GM23338 (cell line): ENCODE measurements around the gene PARP3. TPM values are rescaled to one million over a fixed set of nuclear protein-coding genes. Genes with fewer than 3 reads are reported as not detected.

Experiments
- ATAC-seq: fragments of 200-7000 bp; cut with Tn5 transposase; 3 replicates; pipeline ENCODE4 v1.9.1; 2020
- DNase-seq: peaks from one replicate; pipeline ENCODE4 v3.0.0-alpha.2; 2015; ENCODE audit warnings: low spot score
- H2AFZ ChIP-seq: fragments of 200-600 bp; sonication (generic); 2 replicates; pipeline ENCODE4 v1.8.0; 2016; ENCODE audit warnings: antibody characterized with exemption, mild to moderate bottlenecking, moderate library complexity
- H3F3A ChIP-seq: fragments of 200-600 bp; sonication (generic); replicated peaks from 2 replicates; pipeline ENCODE4 v1.8.0; 2017; ENCODE audit warnings: antibody characterized with exemption, mixed run types, low read depth
- H3K27ac ChIP-seq: fragments of 200-600 bp; sonication (generic); 2 replicates; pipeline ENCODE4 v1.6.1; 2016; ENCODE audit warnings: low read depth
- H3K27me3 ChIP-seq: fragments of 200-600 bp; sonication (generic); 2 replicates; pipeline ENCODE4 v1.8.0; 2016; ENCODE audit warnings: mild to moderate bottlenecking, mixed run types, moderate library complexity; ENCODE audit not compliant: insufficient read depth
- H3K36me3 ChIP-seq: fragments of 200-600 bp; sonication (generic); 2 replicates; pipeline ENCODE4 v1.8.0; 2016; ENCODE audit warnings: mild to moderate bottlenecking; ENCODE audit not compliant: insufficient read depth
- H3K4me1 ChIP-seq: fragments of 200-600 bp; sonication (generic); 2 replicates; pipeline ENCODE4 v1.8.0; 2016; ENCODE audit warnings: mild to moderate bottlenecking, moderate library complexity; ENCODE audit not compliant: insufficient read depth
- H3K4me2 ChIP-seq: fragments of 200-600 bp; sonication (generic); 2 replicates; pipeline ENCODE4 v1.7.1; 2017; ENCODE audit warnings: mixed run types
- H3K4me3 ChIP-seq: fragments of 200-600 bp; sonication (generic); 2 replicates; pipeline ENCODE4 v1.6.1; 2016; ENCODE audit warnings: mixed run types
- H3K79me2 ChIP-seq: fragments of 200-600 bp; sonication (generic); replicated peaks from 2 replicates; pipeline ENCODE4 v1.8.0; 2017; ENCODE audit warnings: mild to moderate bottlenecking; ENCODE audit not compliant: insufficient read depth
- H3K9me2 ChIP-seq: fragments of 200-600 bp; sonication (generic); 2 replicates; pipeline ENCODE4 v1.8.0; 2017; ENCODE audit not compliant: insufficient read depth
- H4K20me1 ChIP-seq: fragments of 200-600 bp; sonication (generic); replicated peaks from 2 replicates; pipeline ENCODE4 v1.8.0; 2017; ENCODE audit warnings: mild to moderate bottlenecking; ENCODE audit not compliant: insufficient read depth
- H3K27ac Mint-ChIP-seq: 2 replicates; pipeline ENCODE4 v1.8.0; 2020; ENCODE audit warnings: inconsistent platforms, mild to moderate bottlenecking, moderate library complexity, mixed read lengths
- H3K27me3 Mint-ChIP-seq: 3 replicates; pipeline ENCODE4 v1.8.0; 2022; ENCODE audit warnings: low read depth, mild to moderate bottlenecking, moderate library complexity, mixed read lengths, inconsistent platforms; ENCODE audit not compliant: insufficient read depth, poor library complexity
- H3K36me3 Mint-ChIP-seq: 3 replicates; pipeline ENCODE4 v1.8.0; 2021; ENCODE audit warnings: low read depth, mild to moderate bottlenecking, inconsistent platforms, moderate library complexity, mixed read lengths
- H3K4me1 Mint-ChIP-seq: 3 replicates; pipeline ENCODE4 v1.8.0; 2020; ENCODE audit warnings: mild to moderate bottlenecking, inconsistent platforms, mixed read lengths
- H3K4me3 Mint-ChIP-seq: 3 replicates; pipeline ENCODE4 v1.8.0; 2021; ENCODE audit warnings: moderate library complexity, mild to moderate bottlenecking, inconsistent platforms, mixed read lengths
- H3K9me3 Mint-ChIP-seq: 3 replicates; pipeline ENCODE4 v1.8.0; 2020; ENCODE audit warnings: moderate library complexity, mild to moderate bottlenecking, inconsistent platforms, mixed read lengths
- ETS1 ChIP-seq: IDR thresholded peaks from 2 replicates; pipeline ENCODE4 v1.6.1; 2016; ENCODE audit warnings: antibody characterized with exemption
- EZH2phosphoT487 ChIP-seq: fragments of 200-600 bp; sonication (generic); IDR thresholded peaks from one replicate; pipeline ENCODE4 v1.8.1; 2018; ENCODE audit warnings: antibody characterized with exemption; ENCODE audit not compliant: unreplicated experiment
- JUNB ChIP-seq: IDR thresholded peaks from one replicate; pipeline ENCODE4 v1.6.1; 2016; ENCODE audit warnings: antibody characterized with exemption; ENCODE audit not compliant: unreplicated experiment
- NANOG ChIP-seq: IDR thresholded peaks from 2 replicates; pipeline ENCODE4 v1.6.1; 2016; ENCODE audit warnings: antibody characterized with exemption, borderline replicate concordance
- POLR2AphosphoS5 ChIP-seq: IDR thresholded peaks from 2 replicates; pipeline ENCODE4 v1.6.1; 2016; ENCODE audit warnings: antibody characterized with exemption, low read depth
- STAT1 ChIP-seq: IDR thresholded peaks from one replicate; pipeline ENCODE4 v1.6.1; 2016; ENCODE audit warnings: antibody characterized with exemption; ENCODE audit not compliant: unreplicated experiment
- ZNF114 ChIP-seq: fragments of 250-450 bp; sonication (Bioruptor Pico); IDR thresholded peaks from 2 replicates; pipeline ENCODE4 v1.5.0; 2020; ENCODE audit warnings: mild to moderate bottlenecking, moderate library complexity
- ZNF331 ChIP-seq: fragments of 250-450 bp; sonication (Bioruptor Pico); IDR thresholded peaks from 2 replicates; pipeline ENCODE4 v1.5.0; 2020; ENCODE audit warnings: low read depth, mild to moderate bottlenecking, moderate library complexity
- polyA plus RNA-seq: library from polyadenylated mRNA; unstranded; fragments of >200 nt; fragmentation: Nextera tagmentation; extraction: Ambion mirVana; gene quantifications from 2 replicates; pipeline ENCODE4 v1.2.1, GENCODE V29; 2016
- total RNA-seq: library from RNA; depleted of rRNA; stranded (reverse); fragments of >200 nt; shearing (Covaris generic); gene quantifications from 2 replicates; pipeline ENCODE4 v1.2.3, GENCODE V29; 2014
- TF ChIP-seq, protein P1 (sequence below): fragments of 250-450 bp; sonication (Bioruptor Pico); IDR thresholded peaks from 2 replicates; pipeline ENCODE4 v1.5.0; 2020; ENCODE audit warnings: mild to moderate bottlenecking, moderate library complexity

PARP3 gene
- total and polyA plus RNA-seq, 2 experiments from 2014 or later = 0.76 to 1.1 TPM

DNA sequence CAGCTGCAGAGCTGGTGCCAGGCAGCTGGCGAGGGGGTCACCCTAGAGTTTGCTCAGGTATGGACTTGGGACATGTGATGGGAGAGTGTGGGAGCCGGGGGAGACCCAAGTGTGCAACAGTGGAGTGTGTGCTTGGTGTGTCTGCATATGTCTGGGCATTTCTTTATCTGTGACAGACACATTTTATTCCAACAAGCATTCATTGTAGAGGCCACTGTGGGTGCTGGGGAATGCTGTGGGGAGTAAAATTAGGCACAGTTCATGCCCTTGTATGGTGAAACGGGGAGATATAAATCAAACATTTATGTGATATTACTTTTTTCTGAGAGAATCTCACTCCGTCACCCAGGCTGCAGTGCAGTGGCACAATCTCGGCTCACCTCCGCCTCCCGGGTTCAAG, 45.4 kb downstream of the PARP3 start (continued):
- TF ChIP-seq, protein P1, sequence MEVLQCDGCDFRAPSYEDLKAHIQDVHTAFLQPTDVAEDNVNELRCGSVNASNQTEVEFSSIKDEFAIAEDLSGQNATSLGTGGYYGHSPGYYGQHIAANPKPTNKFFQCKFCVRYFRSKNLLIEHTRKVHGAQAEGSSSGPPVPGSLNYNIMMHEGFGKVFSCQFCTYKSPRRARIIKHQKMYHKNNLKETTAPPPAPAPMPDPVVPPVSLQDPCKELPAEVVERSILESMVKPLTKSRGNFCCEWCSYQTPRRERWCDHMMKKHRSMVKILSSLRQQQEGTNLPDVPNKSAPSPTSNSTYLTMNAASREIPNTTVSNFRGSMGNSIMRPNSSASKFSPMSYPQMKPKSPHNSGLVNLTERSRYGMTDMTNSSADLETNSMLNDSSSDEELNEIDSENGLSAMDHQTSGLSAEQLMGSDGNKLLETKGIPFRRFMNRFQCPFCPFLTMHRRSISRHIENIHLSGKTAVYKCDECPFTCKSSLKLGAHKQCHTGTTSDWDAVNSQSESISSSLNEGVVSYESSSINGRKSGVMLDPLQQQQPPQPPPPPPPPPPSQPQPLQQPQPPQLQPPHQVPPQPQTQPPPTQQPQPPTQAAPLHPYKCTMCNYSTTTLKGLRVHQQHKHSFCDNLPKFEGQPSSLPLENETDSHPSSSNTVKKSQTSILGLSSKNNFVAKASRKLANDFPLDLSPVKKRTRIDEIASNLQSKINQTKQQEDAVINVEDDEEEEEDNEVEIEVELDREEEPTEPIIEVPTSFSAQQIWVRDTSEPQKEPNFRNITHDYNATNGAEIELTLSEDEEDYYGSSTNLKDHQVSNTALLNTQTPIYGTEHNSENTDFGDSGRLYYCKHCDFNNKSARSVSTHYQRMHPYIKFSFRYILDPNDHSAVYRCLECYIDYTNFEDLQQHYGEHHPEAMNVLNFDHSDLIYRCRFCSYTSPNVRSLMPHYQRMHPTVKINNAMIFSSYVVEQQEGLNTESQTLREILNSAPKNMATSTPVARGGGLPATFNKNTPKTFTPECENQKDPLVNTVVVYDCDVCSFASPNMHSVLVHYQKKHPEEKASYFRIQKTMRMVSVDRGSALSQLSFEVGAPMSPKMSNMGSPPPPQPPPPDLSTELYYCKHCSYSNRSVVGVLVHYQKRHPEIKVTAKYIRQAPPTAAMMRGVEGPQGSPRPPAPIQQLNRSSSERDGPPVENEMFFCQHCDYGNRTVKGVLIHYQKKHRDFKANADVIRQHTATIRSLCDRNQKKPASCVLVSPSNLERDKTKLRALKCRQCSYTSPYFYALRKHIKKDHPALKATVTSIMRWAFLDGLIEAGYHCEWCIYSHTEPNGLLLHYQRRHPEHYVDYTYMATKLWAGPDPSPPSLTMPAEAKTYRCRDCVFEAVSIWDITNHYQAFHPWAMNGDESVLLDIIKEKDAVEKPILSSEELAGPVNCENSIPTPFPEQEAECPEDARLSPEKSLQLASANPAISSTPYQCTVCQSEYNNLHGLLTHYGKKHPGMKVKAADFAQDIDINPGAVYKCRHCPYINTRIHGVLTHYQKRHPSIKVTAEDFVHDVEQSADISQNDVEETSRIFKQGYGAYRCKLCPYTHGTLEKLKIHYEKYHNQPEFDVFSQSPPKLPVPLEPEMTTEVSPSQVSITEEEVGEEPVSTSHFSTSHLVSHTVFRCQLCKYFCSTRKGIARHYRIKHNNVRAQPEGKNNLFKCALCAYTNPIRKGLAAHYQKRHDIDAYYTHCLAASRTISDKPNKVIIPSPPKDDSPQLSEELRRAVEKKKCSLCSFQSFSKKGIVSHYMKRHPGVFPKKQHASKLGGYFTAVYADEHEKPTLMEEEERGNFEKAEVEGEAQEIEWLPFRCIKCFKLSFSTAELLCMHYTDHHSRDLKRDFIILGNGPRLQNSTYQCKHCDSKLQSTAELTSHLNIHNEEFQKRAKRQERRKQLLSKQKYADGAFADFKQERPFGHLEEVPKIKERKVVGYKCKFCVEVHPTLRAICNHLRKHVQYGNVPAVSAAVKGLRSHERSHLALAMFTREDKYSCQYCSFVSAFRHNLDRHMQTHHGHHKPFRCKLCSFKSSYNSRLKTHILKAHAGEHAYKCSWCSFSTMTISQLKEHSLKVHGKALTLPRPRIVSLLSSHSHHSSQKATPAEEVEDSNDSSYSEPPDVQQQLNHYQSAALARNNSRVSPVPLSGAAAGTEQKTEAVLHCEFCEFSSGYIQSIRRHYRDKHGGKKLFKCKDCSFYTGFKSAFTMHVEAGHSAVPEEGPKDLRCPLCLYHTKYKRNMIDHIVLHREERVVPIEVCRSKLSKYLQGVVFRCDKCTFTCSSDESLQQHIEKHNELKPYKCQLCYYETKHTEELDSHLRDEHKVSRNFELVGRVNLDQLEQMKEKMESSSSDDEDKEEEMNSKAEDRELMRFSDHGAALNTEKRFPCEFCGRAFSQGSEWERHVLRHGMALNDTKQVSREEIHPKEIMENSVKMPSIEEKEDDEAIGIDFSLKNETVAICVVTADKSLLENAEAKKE (CRISPR knock-in tag) = no peak
- TF ChIP-seq EZH2phosphoT487 (no peak), ZNF331 (CRISPR knock-in tag) (no peak)

DNA sequence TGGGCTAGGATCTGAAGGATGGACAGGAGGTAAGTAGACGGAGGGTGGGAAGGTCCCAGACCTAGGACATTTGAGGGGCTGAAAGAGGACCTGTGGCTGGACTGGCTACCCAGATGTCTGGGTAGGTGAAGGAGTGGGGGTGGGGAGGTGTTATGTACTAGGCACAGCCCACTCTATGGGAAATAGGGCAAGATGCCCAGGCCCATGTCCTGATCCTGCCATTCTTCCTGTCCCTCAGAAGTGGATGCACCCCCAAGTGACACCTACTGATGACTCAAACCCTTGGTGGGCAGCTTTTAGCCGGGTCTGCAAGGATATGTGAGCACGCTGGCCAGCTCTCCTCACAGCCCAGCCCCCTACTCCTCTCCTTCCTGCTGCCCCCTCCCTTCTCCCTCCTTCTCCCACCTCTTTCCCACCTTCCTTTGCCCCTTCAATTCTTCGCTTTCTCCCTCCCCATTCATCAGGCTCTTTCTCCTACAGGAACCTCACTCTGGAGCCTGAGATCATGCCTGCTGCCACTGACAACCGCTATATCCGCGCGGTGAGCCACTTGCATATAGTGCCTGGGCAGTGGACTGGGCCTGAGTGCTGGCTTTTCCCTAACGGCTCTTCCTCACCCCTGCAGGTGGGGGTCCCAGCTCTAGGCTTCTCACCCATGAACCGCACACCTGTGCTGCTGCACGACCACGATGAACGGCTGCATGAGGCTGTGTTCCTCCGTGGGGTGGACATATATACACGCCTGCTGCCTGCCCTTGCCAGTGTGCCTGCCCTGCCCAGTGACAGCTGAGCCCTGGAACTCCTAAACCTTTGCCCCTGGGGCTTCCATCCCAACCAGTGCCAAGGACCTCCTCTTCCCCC, 46.4 kb downstream of the PARP3 start:
- no peak for ATAC-seq
- Mint-ChIP-seq H3K4me3 (no peak overlapping the region), H3K27ac (peak overlapping the region; percentile 50), H3K27me3 (peaks cover 19% of the 10 kb centered on the region), H3K36me3 (peaks cover 29% of the 10 kb centered on the region), H3K4me1 (peaks cover 29% of the 10 kb centered on the region), H3K9me3 (no peaks in the 10 kb centered on the region)
- Histone ChIP-seq H3K4me3 (no peak overlapping the region), H3K27ac (no peak overlapping the region; the same call in 1 of the 2 replicates), H3K4me2 (no peak overlapping the region), H3K79me2 (no peaks in the 10 kb centered on the region; the same call in 1 of the 2 replicates), H3K36me3 (peaks cover 10% of the 10 kb centered on the region; the same call in 1 of the 2 replicates), H4K20me1 (peaks cover 4% of the 10 kb centered on the region; the same call in 1 of the 2 replicates), H3K9me2 (no peaks in the 10 kb centered on the region), H2AFZ (no peak overlapping the region), H3K27me3 (no peaks in the 10 kb centered on the region), H3K4me1 (peaks cover 11% of the 10 kb centered on the region; the same call in 1 of the 2 replicates), H3F3A (peaks cover 20% of the 10 kb centered on the region)
- DNase-seq = no peak
- TF ChIP-seq ZNF114 (CRISPR knock-in tag) = no peak
- TF ChIP-seq NANOG = no peak
- TF ChIP-seq STAT1 = no peak
- TF ChIP-seq ETS1 = no peak
- TF ChIP-seq EZH2phosphoT487 = no peak
- no peak for TF ChIP-seq JUNB
- TF ChIP-seq POLR2AphosphoS5 = no peak
